Smooth muscle cell (in vitro differentiated cells): ENCODE measurements around the gene ENTREP3. TPM values are rescaled to one million over a fixed set of nuclear protein-coding genes. Genes with fewer than 3 reads are reported as not detected.

ENCODE experiments used
- DNase-seq: peaks from one replicate; lab custom pipeline; 2025; ENCODE audit not compliant: unreplicated experiment; lab: John Stamatoyannopoulos, UW
- H2AFZ ChIP-seq: fragments of 200-600 bp; sonication (generic); 2 replicates; pipeline ENCODE4 v1.6.0; 2016; ENCODE audit warnings: antibody characterized with exemption, low read depth, mild to moderate bottlenecking
- H3F3A ChIP-seq: fragments of 200-600 bp; sonication (generic); 2 replicates; pipeline ENCODE4 v1.6.0; 2017; ENCODE audit warnings: antibody characterized with exemption, low read depth
- H3K27ac ChIP-seq: fragments of 200-600 bp; sonication (generic); 2 replicates; pipeline ENCODE4 v1.5.1; 2016; ENCODE audit warnings: low read depth, mild to moderate bottlenecking
- H3K27me3 ChIP-seq: fragments of 200-600 bp; sonication (generic); 2 replicates; pipeline ENCODE4 v1.6.1; 2016; ENCODE audit warnings: low read depth, mild to moderate bottlenecking
- H3K36me3 ChIP-seq: fragments of 200-600 bp; sonication (generic); 2 replicates; pipeline ENCODE4 v1.5.1; 2016; ENCODE audit warnings: low read depth
- H3K4me1 ChIP-seq: fragments of 200-600 bp; sonication (generic); 2 replicates; pipeline ENCODE4 v1.5.1; 2016; ENCODE audit warnings: low read depth
- H3K4me2 ChIP-seq: fragments of 200-600 bp; sonication (generic); 2 replicates; pipeline ENCODE4 v1.6.0; 2016; ENCODE audit warnings: mild to moderate bottlenecking
- H3K4me3 ChIP-seq: fragments of 200-600 bp; sonication (generic); 2 replicates; pipeline ENCODE4 v1.5.1; 2016; ENCODE audit warnings: mild to moderate bottlenecking
- H3K79me2 ChIP-seq: fragments of 200-600 bp; sonication (generic); 2 replicates; pipeline ENCODE4 v1.6.0; 2016; ENCODE audit warnings: low read depth, mild to moderate bottlenecking
- H3K9ac ChIP-seq: fragments of 200-600 bp; sonication (generic); 2 replicates; pipeline ENCODE4 v1.6.0; 2016; ENCODE audit warnings: low read depth
- H3K9me3 ChIP-seq: fragments of 200-600 bp; sonication (generic); replicated peaks from 2 replicates; pipeline ENCODE4 v1.5.1; 2016; ENCODE audit warnings: low read depth
- H4K20me1 ChIP-seq: fragments of 200-600 bp; sonication (generic); 2 replicates; pipeline ENCODE4 v1.6.0; 2016; ENCODE audit warnings: low read depth
- CTCF ChIP-seq: fragments of 200-600 bp; sonication (generic); IDR thresholded peaks from 2 replicates; pipeline ENCODE4 v1.5.1; 2017; ENCODE audit warnings: borderline replicate concordance, mild to moderate bottlenecking, antibody characterized with exemption; ENCODE audit not compliant: insufficient read depth, poor library complexity, severe bottlenecking
- WGBS: methylation state at CpG from one replicate; pipeline ENCODE4 v1.1.7; 2016; ENCODE audit warnings: low lambda C conversion rate; 5-methylcytosine and 5-hydroxymethylcytosine counted together
- polyA plus RNA-seq: library from polyadenylated mRNA; unstranded; fragments of >200 nt; fragmentation: Nextera tagmentation; extraction: Ambion mirVana; gene quantifications from 2 replicates; pipeline ENCODE4 v1.2.1, GENCODE V29; 2016
- total RNA-seq: library from RNA; depleted of rRNA; stranded (reverse); fragments of >200 nt; gene quantifications from 2 replicates; pipeline ENCODE4 v1.2.3, GENCODE V29; 2014

Gene ENTREP3
- total and polyA plus RNA-seq, 2 experiments from 2014 or later, result 14.7 to 30.9 TPM

- Histone ChIP-seq H3K79me2 (no peaks in the 10 kb centered on the region), H3K4me2 (no peak overlapping the region), H3F3A (no peaks in the 10 kb centered on the region), H3K27me3 (peaks cover 48% of the 10 kb centered on the region), H2AFZ (no peak overlapping the region), H3K36me3 (no peaks in the 10 kb centered on the region), H3K4me1 (peaks cover 6% of the 10 kb centered on the region), H3K9me3 (no peaks in the 10 kb centered on the region), H4K20me1 (no peaks in the 10 kb centered on the region), H3K9ac (no peak overlapping the region), H3K27ac (no peak overlapping the region), H3K4me3 (no peak overlapping the region)
- no peak for DNase-seq
- TF ChIP-seq CTCF, result no peak
- 81% methylated on average over 7 of the region's 7 CpGs for WGBS
These were observed 40.6 kb upstream of the ENTREP3 start for GRCh38 chr1:155295942-155296267.

- TF ChIP-seq CTCF, result no peak
- DNase-seq, result no peak
- peak overlapping the region; percentile 18 for H3K4me3 ChIP-seq
- H3K36me3 ChIP-seq, result no peaks in the 10 kb centered on the region
- no peaks in the 10 kb centered on the region for H3K79me2 ChIP-seq
- peak overlapping the region; percentile 77 for H3K4me2 ChIP-seq
- no peaks in the 10 kb centered on the region for H4K20me1 ChIP-seq
- peaks cover 48% of the 10 kb centered on the region for H3K27me3 ChIP-seq
- WGBS, result 9% methylated on average over 45 of the region's 47 CpGs
- H3F3A ChIP-seq, result no peaks in the 10 kb centered on the region
- H3K27ac ChIP-seq, result no peak overlapping the region
- no peaks in the 10 kb centered on the region for H3K9me3 ChIP-seq
- H2AFZ ChIP-seq, result no peak overlapping the region
- H3K9ac ChIP-seq, result no peak overlapping the region
- peaks cover 6% of the 10 kb centered on the region for H3K4me1 ChIP-seq
These were observed 40.1 kb upstream of the ENTREP3 start for GRCh38 chr1:155295183-155295941.

- peaks cover 48% of the 10 kb centered on the region for H3K27me3 ChIP-seq
- no peaks in the 10 kb centered on the region for H3K79me2 ChIP-seq
- 42% methylated on average over 46 of the region's 46 CpGs for WGBS
- DNase-seq, result no peak
- no peak for TF ChIP-seq CTCF
- H2AFZ ChIP-seq, result no peak overlapping the region
- H4K20me1 ChIP-seq, result no peaks in the 10 kb centered on the region
- no peaks in the 10 kb centered on the region for H3K9me3 ChIP-seq
- H3F3A ChIP-seq, result no peaks in the 10 kb centered on the region
- no peak overlapping the region for H3K9ac ChIP-seq
- H3K4me3 ChIP-seq, result peak overlapping the region; percentile 18
- no peak overlapping the region for H3K27ac ChIP-seq
- H3K36me3 ChIP-seq, result no peaks in the 10 kb centered on the region
- peaks cover 6% of the 10 kb centered on the region for H3K4me1 ChIP-seq
- peak overlapping the region; percentile 77 for H3K4me2 ChIP-seq
These were observed 39.4 kb upstream of the ENTREP3 start for GRCh38 chr1:155294520-155295182.
